ENCODE results near the gene IL25. TPM values are rescaled to one million over a fixed set of nuclear protein-coding genes. Genes with fewer than 3 reads are reported as not detected.
A peak's percentile ranks its signal among the peaks of the same experiment; 100 is the strongest.

Gene IL25
- total RNA-seq, 1 donor from 2014 or later: not detected

DNA sequence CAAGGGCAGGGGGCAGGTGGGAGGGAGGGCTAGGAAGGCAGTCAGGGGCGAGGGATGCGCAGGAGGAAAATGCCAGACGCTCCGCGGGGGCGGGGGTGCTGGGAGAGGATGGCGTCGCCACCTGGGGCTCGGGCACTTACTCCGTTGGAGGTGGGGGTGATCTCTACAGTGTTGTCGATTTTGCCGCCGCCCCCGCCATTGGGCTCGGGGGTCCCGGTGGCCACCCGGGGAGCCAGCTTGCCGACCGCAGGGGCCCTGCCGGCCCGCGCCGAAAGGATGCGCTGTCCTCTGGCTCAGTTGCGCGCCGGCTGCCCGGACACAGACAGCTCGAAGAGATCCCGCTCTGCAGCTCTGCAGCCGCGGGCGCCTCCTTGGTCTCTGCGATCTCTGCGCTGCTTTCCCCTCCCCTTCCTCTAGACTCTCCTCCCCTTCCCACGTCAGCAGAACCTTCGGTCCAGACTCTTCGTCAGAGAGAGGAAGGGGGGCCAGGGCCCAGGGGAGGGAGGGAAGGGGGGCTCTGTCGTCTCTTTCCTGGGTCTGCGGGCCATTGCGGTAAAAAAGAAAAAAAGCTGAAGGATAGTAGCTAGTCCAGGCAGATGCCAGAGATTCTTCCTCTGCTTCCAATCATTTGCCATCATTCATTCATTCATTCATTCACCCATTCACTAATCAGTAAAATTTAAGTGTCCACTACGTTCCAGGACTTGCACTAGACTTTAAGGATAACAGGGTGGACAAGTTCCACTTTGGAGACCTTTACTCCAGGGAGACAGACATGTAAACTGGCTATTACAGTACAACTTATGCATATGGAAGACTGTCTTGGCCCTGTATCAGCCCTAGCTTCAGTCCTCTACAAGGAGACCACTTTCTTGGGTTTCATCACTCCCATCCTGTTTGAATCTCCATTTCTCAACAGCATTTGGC is 19.8 kb upstream of the IL25 start, which contains the start of gene SLC22A17:
Gene SLC22A17, minus strand, starts transcription at position 382 of the 927 bp plus-strand sequence.
- no peaks in the 10 kb centered on the region for H3K9me3 ChIP-seq
- no peak for TF ChIP-seq CTCF (IDR thresholded peaks at IDR 0.05)
- H3K36me3 ChIP-seq: no peaks in the 10 kb centered on the region
- peaks cover 7% of the 10 kb centered on the region for H3K4me1 ChIP-seq
- intact Hi-C loops (cut with DNase I): no loop called here
- DNase-seq: peak; percentile 78
- H3K27ac ChIP-seq: no peak within 1 kb of the TSS
- H3K27me3 ChIP-seq: peaks cover 26% of the 10 kb centered on the region
- ATAC-seq: peak; percentile 83
- peak within 1 kb of the TSS; percentile 65 for H3K4me3 ChIP-seq

DNA sequence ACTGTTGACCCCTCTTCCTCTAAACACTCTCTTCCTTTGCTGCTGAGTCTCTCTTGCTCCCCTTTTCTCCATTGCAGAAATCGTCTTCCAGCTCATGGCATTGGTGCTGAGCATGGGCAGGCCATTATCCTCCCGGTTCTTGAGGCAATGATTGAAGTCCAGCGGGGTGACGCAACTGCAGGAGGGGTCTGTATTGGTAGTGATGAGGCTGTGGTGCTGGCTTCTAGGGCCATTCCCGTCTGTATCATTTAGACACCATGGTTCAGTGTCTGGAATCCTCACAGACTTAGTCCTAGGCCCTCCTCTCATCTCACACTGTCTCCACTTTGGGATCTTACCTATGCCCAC is 19.2 kb upstream of the IL25 start:
- Histone ChIP-seq H3K36me3 (no peaks in the 10 kb centered on the region), H3K4me1 (peaks cover 7% of the 10 kb centered on the region), H3K27ac (no peak overlapping the region), H3K4me3 (no peak overlapping the region), H3K27me3 (peaks cover 26% of the 10 kb centered on the region), H3K9me3 (no peaks in the 10 kb centered on the region)
- no peak for ATAC-seq
- intact Hi-C loops (cut with DNase I): no loop called here
- no peak for TF ChIP-seq CTCF (IDR thresholded peaks at IDR 0.05)
- no peak for DNase-seq

- Histone ChIP-seq H3K4me3 (no peak overlapping the region), H3K27me3 (peaks cover 26% of the 10 kb centered on the region), H3K27ac (no peak overlapping the region), H3K36me3 (no peaks in the 10 kb centered on the region), H3K4me1 (peaks cover 7% of the 10 kb centered on the region), H3K9me3 (no peaks in the 10 kb centered on the region)
- no peak for ATAC-seq
- intact Hi-C loops (cut with DNase I): no loop called here
- no peak for TF ChIP-seq CTCF (IDR thresholded peaks at IDR 0.05)
- DNase-seq: no peak
Measured at GRCh38 chr14:23354990-23355389, 17.6 kb upstream of the IL25 start.

- Histone ChIP-seq H3K36me3 (no peaks in the 10 kb centered on the region), H3K9me3 (no peaks in the 10 kb centered on the region), H3K4me3 (no peak overlapping the region), H3K27ac (no peak overlapping the region), H3K4me1 (peaks cover 7% of the 10 kb centered on the region), H3K27me3 (peaks cover 23% of the 10 kb centered on the region)
- DNase-seq (no peak), ATAC-seq (no peak)
- no peak for TF ChIP-seq CTCF (IDR thresholded peaks at IDR 0.05)
- intact Hi-C loops (cut with DNase I): no loop called here
Measured at GRCh38 chr14:23355871-23356435, 16.7 kb upstream of the IL25 start.

GRCh38 chr14:23356662-23357061 is 15.9 kb upstream of the IL25 start:
- DNase-seq (no peak), ATAC-seq (no peak)
- Histone ChIP-seq H3K4me3 (no peak overlapping the region), H3K27ac (no peak overlapping the region), H3K27me3 (peaks cover 16% of the 10 kb centered on the region), H3K36me3 (no peaks in the 10 kb centered on the region), H3K4me1 (peaks cover 5% of the 10 kb centered on the region), H3K9me3 (no peaks in the 10 kb centered on the region)
- intact Hi-C loops (cut with DNase I): no loop called here
- no peak for TF ChIP-seq CTCF (IDR thresholded peaks at IDR 0.05)
